Effector memory CD8-positive, alpha-beta T cell (primary cell): ENCODE results near the gene MYBPH.

ENCODE experiments used
- ATAC-seq: fragments of 150-1000 bp; cut with Tn5 transposase; replicated peaks from 2 replicates; pipeline ENCODE4 v1.10.0; 2021; ENCODE audit warnings: mild to moderate bottlenecking, moderate library complexity
- DNase-seq, 3 experiments: peaks; one replicate each; pipeline ENCODE4 v3.0.0; 2021
- H3K27ac Mint-ChIP-seq, 2 donors: one replicate each; pipeline ENCODE4 v1.8.0; 2022; ENCODE audit warnings: mild to moderate bottlenecking in 2 of 2, mixed read lengths in 2 of 2, moderate library complexity in 2 of 2
- H3K27me3 Mint-ChIP-seq, 2 donors: one replicate each; pipeline ENCODE4 v1.8.0; 2022; ENCODE audit warnings: mixed read lengths in 2 of 2
- H3K36me3 Mint-ChIP-seq: one replicate; pipeline ENCODE4 v1.8.0; 2022; ENCODE audit warnings: mild to moderate bottlenecking, moderate library complexity, mixed read lengths; ENCODE audit not compliant: insufficient read depth
- H3K4me1 Mint-ChIP-seq, 2 donors: one replicate each; pipeline ENCODE4 v1.8.0; 2022; ENCODE audit warnings: low read depth in 2 of 2, mixed read lengths in 2 of 2
- H3K4me3 Mint-ChIP-seq, 2 donors: one replicate each; pipeline ENCODE4 v1.8.0; 2022; ENCODE audit warnings: mild to moderate bottlenecking in 2 of 2, mixed read lengths in 2 of 2, moderate library complexity in 2 of 2
- H3K9me3 Mint-ChIP-seq, 2 donors: one replicate each; pipeline ENCODE4 v1.8.0; 2022; ENCODE audit warnings: mixed read lengths in 2 of 2
- total RNA-seq, 9 experiments: gene quantifications; one replicate each; lab custom pipeline; 2026; lab: John Stamatoyannopoulos, UW

MYBPH gene
- 0 to 0.06 (median 0) reads per million in 9 experiments for total RNA-seq

- Mint-ChIP-seq H3K4me3 (no peak within 1 kb of the TSS), H3K36me3 (no peaks in the 10 kb centered on the region), H3K27me3 (peaks cover 39 to 67% of the 10 kb centered on the region in 2 donors), H3K4me1 (no peaks in the 10 kb centered on the region), H3K27ac (no peak within 1 kb of the TSS), H3K9me3 (no peaks in the 10 kb centered on the region)
- ATAC-seq (no peak), DNase-seq (no peak)
Observed at GRCh38 chr1:203175237-203175826, at the start of gene MYBPH. TSS of gene MYBPH (minus strand) at chr1:203175826. CDS start at chr1:203175755, 71 bp downstream.

GRCh38 chr1:203225071-203225470 lies 49.4 kb upstream of the MYBPH start:
- H3K27me3 Mint-ChIP-seq, result peaks cover 32 to 50% of the 10 kb centered on the region in 2 donors
- no peak overlapping the region for H3K4me3 Mint-ChIP-seq
- DNase-seq, result no peak
- no peak overlapping the region for H3K27ac Mint-ChIP-seq
- H3K4me1 Mint-ChIP-seq, result no peaks in the 10 kb centered on the region
- no peak for ATAC-seq
- H3K36me3 Mint-ChIP-seq, result no peaks in the 10 kb centered on the region
- no peaks in the 10 kb centered on the region for H3K9me3 Mint-ChIP-seq

DNA sequence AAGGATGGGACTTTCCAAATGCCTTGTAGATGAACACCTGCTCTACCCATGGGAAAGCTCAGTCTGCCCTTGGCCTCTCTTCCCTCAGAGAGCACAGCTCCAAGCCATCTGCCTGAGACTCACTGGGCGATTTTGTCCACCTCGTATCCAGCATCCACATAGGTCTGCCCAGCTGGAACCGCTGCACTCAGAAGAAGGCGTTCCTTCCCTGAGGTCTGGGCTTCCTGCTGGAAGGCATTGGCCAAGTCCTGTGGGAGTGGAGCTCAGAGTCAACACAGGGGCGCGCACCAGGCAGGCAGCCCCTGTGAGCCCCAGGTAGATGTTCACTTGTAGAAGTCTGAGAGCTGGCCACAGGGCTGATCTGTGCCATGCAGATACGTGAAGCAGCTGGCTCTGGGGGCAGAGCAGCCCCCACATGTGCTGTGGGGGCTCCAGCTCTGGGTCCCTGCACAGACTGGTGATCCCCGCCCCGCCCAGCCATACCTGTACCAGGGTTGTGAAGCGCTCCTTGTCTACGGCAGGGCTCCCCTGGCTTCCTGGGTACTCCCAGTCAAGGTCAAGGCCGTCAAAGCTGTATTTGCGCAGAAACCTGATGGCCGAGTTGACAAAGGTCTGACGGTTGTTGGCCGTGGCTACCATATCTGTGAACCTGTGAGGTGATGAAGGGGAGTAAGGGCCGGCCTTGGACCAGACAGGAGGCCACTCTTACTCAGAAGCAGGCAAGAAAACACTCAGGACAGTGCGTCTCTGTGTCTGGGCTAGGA lies 47.6 kb upstream of the MYBPH start:
- H3K9me3 Mint-ChIP-seq, result no peaks in the 10 kb centered on the region
- peaks cover 32 to 51% of the 10 kb centered on the region in 2 donors for H3K27me3 Mint-ChIP-seq
- no peak overlapping the region for H3K4me3 Mint-ChIP-seq
- H3K36me3 Mint-ChIP-seq, result no peaks in the 10 kb centered on the region
- ATAC-seq (no peak), DNase-seq (no peak)
- H3K4me1 Mint-ChIP-seq, result no peaks in the 10 kb centered on the region
- H3K27ac Mint-ChIP-seq, result no peak overlapping the region

- ATAC-seq (no peak), DNase-seq (no peak)
- H3K4me3 Mint-ChIP-seq, result no peak overlapping the region
- no peaks in the 10 kb centered on the region for H3K9me3 Mint-ChIP-seq
- peaks cover 3% of the 10 kb centered on the region for H3K36me3 Mint-ChIP-seq
- peaks cover 28 to 41% of the 10 kb centered on the region in 2 donors for H3K27me3 Mint-ChIP-seq
- no peak overlapping the region for H3K27ac Mint-ChIP-seq
- peaks cover 6 to 8% of the 10 kb centered on the region in 2 donors for H3K4me1 Mint-ChIP-seq
Observed at GRCh38 chr1:203219934-203220333, 44.3 kb upstream of the MYBPH start.

GRCh38 chr1:203219171-203219570 lies 43.5 kb upstream of the MYBPH start:
- Mint-ChIP-seq H3K4me3 (no peak overlapping the region), H3K27ac (peak overlapping the region in 1 of 2 donors; percentile 30), H3K9me3 (no peaks in the 10 kb centered on the region), H3K4me1 (peaks cover 6 to 8% of the 10 kb centered on the region in 2 donors), H3K36me3 (peaks cover 3% of the 10 kb centered on the region), H3K27me3 (peaks cover 26 to 37% of the 10 kb centered on the region in 2 donors)
- ATAC-seq, result no peak
- DNase-seq, result no peak

GRCh38 chr1:203217668-203218067 lies 42.0 kb upstream of the MYBPH start:
- no peak overlapping the region for H3K27ac Mint-ChIP-seq
- no peaks in the 10 kb centered on the region for H3K9me3 Mint-ChIP-seq
- no peak for ATAC-seq
- H3K36me3 Mint-ChIP-seq, result peaks cover 3% of the 10 kb centered on the region
- H3K4me3 Mint-ChIP-seq, result no peak overlapping the region
- peaks cover 6 to 8% of the 10 kb centered on the region in 2 donors for H3K4me1 Mint-ChIP-seq
- H3K27me3 Mint-ChIP-seq, result peaks cover 26 to 46% of the 10 kb centered on the region in 2 donors
- DNase-seq, result no peak

GRCh38 chr1:203217139-203217655 lies 41.6 kb upstream of the MYBPH start:
- Mint-ChIP-seq H3K4me1 (peaks cover 6 to 8% of the 10 kb centered on the region in 2 donors), H3K27ac (no peak overlapping the region), H3K36me3 (peaks cover 3% of the 10 kb centered on the region), H3K27me3 (peaks cover 26 to 47% of the 10 kb centered on the region in 2 donors), H3K9me3 (no peaks in the 10 kb centered on the region), H3K4me3 (no peak overlapping the region)
- DNase-seq, result no peak
- ATAC-seq, result no peak

GRCh38 chr1:203216274-203217138 lies 40.9 kb upstream of the MYBPH start:
- ATAC-seq (peak; percentile 47), DNase-seq (peak; percentile 40 to 62 (median 51))
- H3K27ac Mint-ChIP-seq, result no peak overlapping the region
- H3K36me3 Mint-ChIP-seq, result peaks cover 3% of the 10 kb centered on the region
- peaks cover 6 to 8% of the 10 kb centered on the region in 2 donors for H3K4me1 Mint-ChIP-seq
- peaks cover 26 to 47% of the 10 kb centered on the region in 2 donors for H3K27me3 Mint-ChIP-seq
- no peaks in the 10 kb centered on the region for H3K9me3 Mint-ChIP-seq
- H3K4me3 Mint-ChIP-seq, result no peak overlapping the region

- Mint-ChIP-seq H3K27me3 (peaks cover 30 to 47% of the 10 kb centered on the region in 2 donors), H3K9me3 (no peaks in the 10 kb centered on the region), H3K4me1 (peaks cover 6 to 8% of the 10 kb centered on the region in 2 donors), H3K4me3 (no peak overlapping the region), H3K36me3 (peaks cover 3% of the 10 kb centered on the region), H3K27ac (no peak overlapping the region)
- ATAC-seq (no peak), DNase-seq (no peak)
Observed at GRCh38 chr1:203215573-203215972, 39.9 kb upstream of the MYBPH start.

GRCh38 chr1:203214871-203215270 lies 39.2 kb upstream of the MYBPH start:
- H3K27ac Mint-ChIP-seq, result no peak overlapping the region
- ATAC-seq (no peak), DNase-seq (no peak)
- H3K27me3 Mint-ChIP-seq, result peaks cover 33 to 47% of the 10 kb centered on the region in 2 donors
- H3K4me1 Mint-ChIP-seq, result peaks cover 6 to 8% of the 10 kb centered on the region in 2 donors
- peaks cover 3% of the 10 kb centered on the region for H3K36me3 Mint-ChIP-seq
- no peak overlapping the region for H3K4me3 Mint-ChIP-seq
- H3K9me3 Mint-ChIP-seq, result no peaks in the 10 kb centered on the region

DNA sequence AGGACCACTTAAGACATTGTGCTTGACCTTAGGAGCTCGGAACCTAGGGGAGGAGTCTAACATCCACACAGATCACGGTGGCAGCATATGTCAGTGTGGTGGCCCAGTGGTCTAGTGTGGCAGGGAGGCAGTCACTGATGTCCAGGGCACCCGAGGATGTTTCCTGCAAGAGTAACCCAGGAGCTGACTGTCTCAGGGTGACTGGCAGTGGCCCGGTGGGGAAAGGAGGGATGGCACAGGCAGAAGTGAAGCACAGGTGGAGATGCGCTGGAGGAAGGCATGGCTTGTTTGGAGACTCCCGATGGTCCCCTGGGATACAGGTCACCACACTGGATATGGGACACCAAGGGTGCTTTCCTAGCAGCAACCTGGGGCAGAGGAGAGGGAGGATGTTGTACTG lies 37.5 kb upstream of the MYBPH start:
- Mint-ChIP-seq H3K4me1 (peaks cover 6 to 8% of the 10 kb centered on the region in 2 donors), H3K4me3 (no peak overlapping the region), H3K36me3 (peaks cover 3% of the 10 kb centered on the region), H3K9me3 (no peaks in the 10 kb centered on the region), H3K27ac (no peak overlapping the region), H3K27me3 (peaks cover 21 to 33% of the 10 kb centered on the region in 2 donors)
- DNase-seq (no peak), ATAC-seq (no peak)

DNA sequence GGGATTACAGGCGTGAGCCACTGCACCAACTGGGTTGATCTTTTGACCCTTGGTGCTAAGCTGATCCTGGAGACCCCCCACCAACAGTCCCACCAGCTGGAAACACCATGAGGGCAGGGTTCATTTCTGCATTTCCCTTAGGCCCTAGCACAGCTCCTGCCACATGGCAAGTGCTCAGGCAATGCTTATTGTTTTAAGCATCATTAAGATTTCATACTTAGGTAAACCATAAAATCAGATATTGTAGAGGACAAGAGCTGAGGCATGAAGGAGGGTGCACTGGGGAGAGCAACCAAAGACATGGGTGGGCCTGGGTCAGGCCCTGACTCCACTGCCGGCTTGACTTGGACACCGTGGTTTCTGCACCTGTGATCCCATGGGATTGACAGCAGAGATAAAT lies 36.2 kb upstream of the MYBPH start:
- no peak for ATAC-seq
- Mint-ChIP-seq H3K4me3 (no peak overlapping the region), H3K36me3 (peaks cover 3% of the 10 kb centered on the region), H3K9me3 (no peaks in the 10 kb centered on the region), H3K27me3 (peaks cover 20 to 21% of the 10 kb centered on the region in 2 donors), H3K27ac (no peak overlapping the region), H3K4me1 (peaks cover 6 to 8% of the 10 kb centered on the region in 2 donors)
- DNase-seq, result no peak

GRCh38 chr1:203210988-203211387 lies 35.4 kb upstream of the MYBPH start:
- no peak overlapping the region for H3K4me3 Mint-ChIP-seq

More at GRCh38 chr1:203210988-203211387, 35.4 kb upstream of the MYBPH start:
- DNase-seq (no peak), ATAC-seq (no peak)
- H3K27ac Mint-ChIP-seq, result no peak overlapping the region
- no peaks in the 10 kb centered on the region for H3K9me3 Mint-ChIP-seq
- peaks cover under 1 to 3% of the 10 kb centered on the region in 2 donors for H3K4me1 Mint-ChIP-seq
- peaks cover 3% of the 10 kb centered on the region for H3K36me3 Mint-ChIP-seq
- H3K27me3 Mint-ChIP-seq, result peaks cover 11 to 12% of the 10 kb centered on the region in 2 donors
